Measurements from ENCODE around the gene TARBP2. TPM values are rescaled to one million over a fixed set of nuclear protein-coding genes. Genes with fewer than 3 reads are reported as not detected.
A peak's percentile ranks its signal among the peaks of the same experiment; 100 is the strongest.

TARBP2 gene
- polyA plus RNA-seq, 3 donors = 16.6 to 39.4 (median 24.4) TPM

GRCh38 chr12:53481939-53482586 is 19.0 kb upstream of the TARBP2 start:
- Mint-ChIP-seq H3K4me3 (no peak overlapping the region), H3K27ac (peak overlapping the region in 2 of 7 donors; percentile 2 to 55), H3K4me1 (no peaks in the 10 kb centered on the region), H3K27me3 (ENCODE audit: low read depth in 3 of 3) (peaks cover 0 to 2% (median 1%) of the 10 kb centered on the region in 3 donors), H3K36me3 (peaks cover 56 to 70% of the 10 kb centered on the region in 2 donors), H3K9me3 (peaks cover 0 to 1% (median 0%) of the 10 kb centered on the region in 7 donors)
- Histone ChIP-seq H3K4me1 (ENCODE audit: control insufficient read depth in 1 of 2, insufficient read depth in 2 of 2, low read length in 2 of 2) (no peaks in the 10 kb centered on the region), H3K27ac (ENCODE audit: low read depth in 1 of 2, low read length in 2 of 2) (peak overlapping the region in 1 of 2 donors; percentile 51), H3K27me3 (ENCODE audit: control insufficient read depth in 2 of 2, insufficient read depth in 2 of 2, low read length in 2 of 2) (no peaks in the 10 kb centered on the region), H3K79me2 (ENCODE audit: insufficient read depth, low read length) (peaks cover 13% of the 10 kb centered on the region), H3K36me3 (replicated peaks in 1 of 2; ENCODE audit: control insufficient read depth in 1 of 2, insufficient read depth in 2 of 2, low read length in 2 of 2) (peaks cover 78 to 99% of the 10 kb centered on the region in 2 donors), H4K20me1 (ENCODE audit: insufficient read depth, low read length) (peaks cover 95% of the 10 kb centered on the region), H3K9me3 (replicated peaks in 1 of 2; ENCODE audit: control insufficient read depth in 1 of 2, insufficient read depth in 1 of 2, low read length in 2 of 2) (no peaks in the 10 kb centered on the region), H3K4me2 (replicated peaks; ENCODE audit: extremely low read depth, low read length, poor library complexity, severe bottlenecking) (no peak overlapping the region), H3K4me3 (replicated peaks in 1 of 3; ENCODE audit: low read depth in 2 of 3, low read length in 3 of 3) (no peak overlapping the region), H3K9ac (ENCODE audit: insufficient read depth, low read length, poor library complexity, severe bottlenecking) (no peak overlapping the region), H2AFZ (ENCODE audit: insufficient read depth, low read depth, low read length, poor library complexity, severe bottlenecking) (no peak overlapping the region)
- 90% methylated on average over 4 of the region's 9 CpGs for WGBS (ENCODE audit: insufficient coverage)
- TF ChIP-seq CTCF (IDR thresholded peaks at IDR 0.05) = no peak
- DNase-seq = no peak
- intact Hi-C loops (cut with micrococcal nuclease) = no loop called here

GRCh38 chr12:53482626-53483168 is 18.4 kb upstream of the TARBP2 start:
- Histone ChIP-seq H3K4me2 (replicated peaks; ENCODE audit: extremely low read depth, low read length, poor library complexity, severe bottlenecking) (no peak overlapping the region), H3K4me3 (replicated peaks in 1 of 3; ENCODE audit: low read depth in 2 of 3, low read length in 3 of 3) (no peak overlapping the region), H4K20me1 (ENCODE audit: insufficient read depth, low read length) (peaks cover 90% of the 10 kb centered on the region), H3K4me1 (ENCODE audit: control insufficient read depth in 1 of 2, insufficient read depth in 2 of 2, low read length in 2 of 2) (no peaks in the 10 kb centered on the region), H3K27me3 (ENCODE audit: control insufficient read depth in 2 of 2, insufficient read depth in 2 of 2, low read length in 2 of 2) (no peaks in the 10 kb centered on the region), H3K9me3 (replicated peaks in 1 of 2; ENCODE audit: control insufficient read depth in 1 of 2, insufficient read depth in 1 of 2, low read length in 2 of 2) (no peaks in the 10 kb centered on the region), H3K79me2 (ENCODE audit: insufficient read depth, low read length) (peaks cover 7% of the 10 kb centered on the region), H3K27ac (ENCODE audit: low read depth in 1 of 2, low read length in 2 of 2) (no peak overlapping the region), H3K36me3 (replicated peaks in 1 of 2; ENCODE audit: control insufficient read depth in 1 of 2, insufficient read depth in 2 of 2, low read length in 2 of 2) (peaks cover 74 to 99% of the 10 kb centered on the region in 2 donors), H3K9ac (ENCODE audit: insufficient read depth, low read length, poor library complexity, severe bottlenecking) (no peak overlapping the region), H2AFZ (ENCODE audit: insufficient read depth, low read depth, low read length, poor library complexity, severe bottlenecking) (no peak overlapping the region)
- Mint-ChIP-seq H3K4me1 (no peaks in the 10 kb centered on the region), H3K27me3 (ENCODE audit: low read depth in 3 of 3) (peaks cover 0 to 2% (median 1%) of the 10 kb centered on the region in 3 donors), H3K36me3 (peaks cover 56 to 63% of the 10 kb centered on the region in 2 donors), H3K9me3 (peaks cover 0 to 1% (median 0%) of the 10 kb centered on the region in 7 donors), H3K4me3 (no peak overlapping the region), H3K27ac (no peak overlapping the region)
- no peak for TF ChIP-seq CTCF (IDR thresholded peaks at IDR 0.05)
- WGBS (ENCODE audit: insufficient coverage) = 92% methylated on average over 11 of the region's 18 CpGs
- DNase-seq = no peak
- intact Hi-C loops (cut with micrococcal nuclease) = no loop called here

Data from CD14-positive monocyte (primary cell).